ENCODE measurements around the gene LSM8.

DNA sequence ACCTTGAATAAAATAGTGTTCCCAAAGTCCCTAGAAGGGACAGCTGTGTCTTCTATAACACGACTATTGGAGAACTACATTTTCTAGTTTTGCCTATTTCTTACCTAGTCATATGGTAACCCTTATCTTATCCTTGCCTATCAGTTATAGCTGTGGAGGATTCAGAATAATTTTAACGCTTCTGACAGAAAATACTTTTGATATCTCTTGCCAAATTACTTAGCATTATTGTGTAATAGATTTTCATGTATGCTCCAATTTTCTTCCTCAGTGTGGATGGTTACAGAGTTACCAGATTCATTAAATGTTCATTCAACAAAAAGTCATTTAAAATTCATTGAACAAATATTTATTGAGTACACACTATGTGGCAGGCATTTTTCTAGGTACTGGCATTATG, 34.6 kb upstream of the LSM8 start:
- TF ChIP-seq CTCF (conservative IDR thresholded peaks at IDR 0.05; ENCODE audit: low read depth in 2 of 2), result no peak
- TF ChIP-seq, protein P1, sequence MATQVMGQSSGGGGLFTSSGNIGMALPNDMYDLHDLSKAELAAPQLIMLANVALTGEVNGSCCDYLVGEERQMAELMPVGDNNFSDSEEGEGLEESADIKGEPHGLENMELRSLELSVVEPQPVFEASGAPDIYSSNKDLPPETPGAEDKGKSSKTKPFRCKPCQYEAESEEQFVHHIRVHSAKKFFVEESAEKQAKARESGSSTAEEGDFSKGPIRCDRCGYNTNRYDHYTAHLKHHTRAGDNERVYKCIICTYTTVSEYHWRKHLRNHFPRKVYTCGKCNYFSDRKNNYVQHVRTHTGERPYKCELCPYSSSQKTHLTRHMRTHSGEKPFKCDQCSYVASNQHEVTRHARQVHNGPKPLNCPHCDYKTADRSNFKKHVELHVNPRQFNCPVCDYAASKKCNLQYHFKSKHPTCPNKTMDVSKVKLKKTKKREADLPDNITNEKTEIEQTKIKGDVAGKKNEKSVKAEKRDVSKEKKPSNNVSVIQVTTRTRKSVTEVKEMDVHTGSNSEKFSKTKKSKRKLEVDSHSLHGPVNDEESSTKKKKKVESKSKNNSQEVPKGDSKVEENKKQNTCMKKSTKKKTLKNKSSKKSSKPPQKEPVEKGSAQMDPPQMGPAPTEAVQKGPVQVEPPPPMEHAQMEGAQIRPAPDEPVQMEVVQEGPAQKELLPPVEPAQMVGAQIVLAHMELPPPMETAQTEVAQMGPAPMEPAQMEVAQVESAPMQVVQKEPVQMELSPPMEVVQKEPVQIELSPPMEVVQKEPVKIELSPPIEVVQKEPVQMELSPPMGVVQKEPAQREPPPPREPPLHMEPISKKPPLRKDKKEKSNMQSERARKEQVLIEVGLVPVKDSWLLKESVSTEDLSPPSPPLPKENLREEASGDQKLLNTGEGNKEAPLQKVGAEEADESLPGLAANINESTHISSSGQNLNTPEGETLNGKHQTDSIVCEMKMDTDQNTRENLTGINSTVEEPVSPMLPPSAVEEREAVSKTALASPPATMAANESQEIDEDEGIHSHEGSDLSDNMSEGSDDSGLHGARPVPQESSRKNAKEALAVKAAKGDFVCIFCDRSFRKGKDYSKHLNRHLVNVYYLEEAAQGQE (IDR thresholded peaks at IDR 0.05; ENCODE audit: unreplicated experiment), result no peak
